ENCODE measurements around the gene UBR3.

The UBR3 gene

DNA sequence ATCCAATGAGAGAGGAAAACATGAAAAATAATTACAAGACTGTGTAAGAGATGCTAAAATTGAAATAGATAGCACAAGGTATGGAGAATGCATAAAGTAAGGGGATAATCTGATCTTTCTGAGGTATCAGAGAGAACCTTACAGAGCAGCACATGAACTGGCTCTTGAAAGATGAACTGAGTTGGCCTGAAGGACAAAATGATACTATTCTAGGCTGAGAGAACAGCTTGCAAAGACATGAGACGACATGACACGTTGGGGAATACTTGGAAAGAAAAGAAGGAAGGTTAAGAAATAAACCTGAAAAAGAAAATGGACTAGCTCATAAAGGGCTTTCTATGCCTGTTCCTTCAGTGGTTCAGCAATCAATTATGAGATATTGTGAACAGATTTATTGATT, 198.0 kb downstream of the UBR3 start:
- Histone ChIP-seq H3K36me3 (ENCODE audit: insufficient read depth, low read length) (no peaks in the 10 kb centered on the region), H3K4me3 (ENCODE audit: low read length, poor library complexity, severe bottlenecking) (no peak overlapping the region), H3K9ac (ENCODE audit: low read depth, low read length, poor library complexity, severe bottlenecking) (no peak overlapping the region), H3K9me3 (ENCODE audit: insufficient read depth, low read depth, low read length) (no peaks in the 10 kb centered on the region), H3K9me2 (replicated peaks; ENCODE audit: low read depth, low read length) (no peaks in the 10 kb centered on the region), H3K4me1 (ENCODE audit: insufficient read depth, low read length, poor library complexity, severe bottlenecking) (no peaks in the 10 kb centered on the region), H2AFZ (ENCODE audit: low read length) (no peak overlapping the region), H3K27me3 (ENCODE audit: insufficient read depth, low read length, poor library complexity, severe bottlenecking) (no peaks in the 10 kb centered on the region), H3K4me2 (ENCODE audit: low read depth, low read length, poor library complexity, severe bottlenecking) (no peak overlapping the region), H4K20me1 (ENCODE audit: insufficient read depth, low read length, poor library complexity, severe bottlenecking) (no peaks in the 10 kb centered on the region), H3K79me2 (ENCODE audit: insufficient read depth, low read length) (no peaks in the 10 kb centered on the region), H3F3A (ENCODE audit: low read depth) (no peaks in the 10 kb centered on the region)
- TF ChIP-seq EZH2phosphoT487 (IDR thresholded peaks at IDR 0.05; ENCODE audit: borderline replicate concordance) = no peak
- TF ChIP-seq, protein P1, sequence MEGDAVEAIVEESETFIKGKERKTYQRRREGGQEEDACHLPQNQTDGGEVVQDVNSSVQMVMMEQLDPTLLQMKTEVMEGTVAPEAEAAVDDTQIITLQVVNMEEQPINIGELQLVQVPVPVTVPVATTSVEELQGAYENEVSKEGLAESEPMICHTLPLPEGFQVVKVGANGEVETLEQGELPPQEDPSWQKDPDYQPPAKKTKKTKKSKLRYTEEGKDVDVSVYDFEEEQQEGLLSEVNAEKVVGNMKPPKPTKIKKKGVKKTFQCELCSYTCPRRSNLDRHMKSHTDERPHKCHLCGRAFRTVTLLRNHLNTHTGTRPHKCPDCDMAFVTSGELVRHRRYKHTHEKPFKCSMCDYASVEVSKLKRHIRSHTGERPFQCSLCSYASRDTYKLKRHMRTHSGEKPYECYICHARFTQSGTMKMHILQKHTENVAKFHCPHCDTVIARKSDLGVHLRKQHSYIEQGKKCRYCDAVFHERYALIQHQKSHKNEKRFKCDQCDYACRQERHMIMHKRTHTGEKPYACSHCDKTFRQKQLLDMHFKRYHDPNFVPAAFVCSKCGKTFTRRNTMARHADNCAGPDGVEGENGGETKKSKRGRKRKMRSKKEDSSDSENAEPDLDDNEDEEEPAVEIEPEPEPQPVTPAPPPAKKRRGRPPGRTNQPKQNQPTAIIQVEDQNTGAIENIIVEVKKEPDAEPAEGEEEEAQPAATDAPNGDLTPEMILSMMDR (conservative IDR thresholded peaks at IDR 0.05; ENCODE audit: low read length) = no peak

DNA sequence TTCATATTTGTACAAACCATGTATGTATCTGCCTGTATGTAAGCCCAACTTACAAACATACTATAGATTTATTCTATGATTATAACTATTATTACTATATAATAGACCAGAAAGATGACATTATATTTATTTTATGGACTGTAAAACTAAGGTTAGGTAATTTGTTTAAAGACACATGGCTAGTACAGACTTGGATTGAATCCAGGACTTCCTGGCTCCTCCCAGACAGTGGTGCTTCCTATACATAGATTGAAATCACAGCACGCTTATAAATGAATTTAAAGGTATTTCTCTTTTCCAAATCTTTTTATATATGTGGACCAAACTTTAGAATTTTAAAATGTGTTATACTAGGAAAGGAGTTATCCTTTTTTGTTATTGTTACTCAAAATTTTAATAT, 199.1 kb downstream of the UBR3 start:
- H3K27me3 ChIP-seq (ENCODE audit: insufficient read depth, low read length, poor library complexity, severe bottlenecking) = no peaks in the 10 kb centered on the region
- H2AFZ ChIP-seq (ENCODE audit: low read length) = no peak overlapping the region
- no peaks in the 10 kb centered on the region for H3K79me2 ChIP-seq (ENCODE audit: insufficient read depth, low read length)
- TF ChIP-seq EZH2phosphoT487 (IDR thresholded peaks at IDR 0.05; ENCODE audit: borderline replicate concordance) = no peak
- TF ChIP-seq, protein P1 (conservative IDR thresholded peaks at IDR 0.05; ENCODE audit: low read length) = no peak
- H3F3A ChIP-seq (ENCODE audit: low read depth) = no peaks in the 10 kb centered on the region
- H3K9me2 ChIP-seq (replicated peaks; ENCODE audit: low read depth, low read length) = no peaks in the 10 kb centered on the region
- no peaks in the 10 kb centered on the region for H3K9me3 ChIP-seq (ENCODE audit: insufficient read depth, low read depth, low read length)
- H3K4me2 ChIP-seq (ENCODE audit: low read depth, low read length, poor library complexity, severe bottlenecking) = no peak overlapping the region
- no peaks in the 10 kb centered on the region for H4K20me1 ChIP-seq (ENCODE audit: insufficient read depth, low read length, poor library complexity, severe bottlenecking)
- H3K36me3 ChIP-seq (ENCODE audit: insufficient read depth, low read length) = no peaks in the 10 kb centered on the region
- no peak overlapping the region for H3K9ac ChIP-seq (ENCODE audit: low read depth, low read length, poor library complexity, severe bottlenecking)
- H3K4me1 ChIP-seq (ENCODE audit: insufficient read depth, low read length, poor library complexity, severe bottlenecking) = no peaks in the 10 kb centered on the region
- no peak overlapping the region for H3K4me3 ChIP-seq (ENCODE audit: low read length, poor library complexity, severe bottlenecking)

DNA sequence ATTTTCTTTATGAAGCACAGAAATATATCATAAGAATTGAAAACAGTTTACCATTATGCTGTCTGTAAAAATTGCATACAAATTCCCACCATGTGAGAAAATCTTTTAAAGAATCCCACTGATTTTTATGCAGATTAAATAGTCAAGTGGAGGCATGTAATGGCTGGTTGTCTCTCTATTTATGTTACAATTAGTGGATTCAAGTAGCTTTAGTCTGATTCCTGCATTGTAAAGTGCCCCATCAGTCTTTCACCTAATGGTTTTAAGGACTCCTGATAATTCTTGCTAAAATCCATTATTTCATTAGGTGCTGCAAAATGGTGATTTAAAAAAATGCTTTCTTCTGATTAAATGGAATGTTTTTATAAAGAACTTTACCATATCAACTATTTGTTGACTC, 202.3 kb downstream of the UBR3 start:
- H4K20me1 ChIP-seq (ENCODE audit: insufficient read depth, low read length, poor library complexity, severe bottlenecking) = no peaks in the 10 kb centered on the region
- H3K36me3 ChIP-seq (ENCODE audit: insufficient read depth, low read length) = no peaks in the 10 kb centered on the region; the same call in 1 of the 2 replicates
- no peak overlapping the region for H3K4me3 ChIP-seq (ENCODE audit: low read length, poor library complexity, severe bottlenecking)
- H3K4me1 ChIP-seq (ENCODE audit: insufficient read depth, low read length, poor library complexity, severe bottlenecking) = no peaks in the 10 kb centered on the region
- TF ChIP-seq, protein P1 (conservative IDR thresholded peaks at IDR 0.05; ENCODE audit: low read length) = no peak
- no peak for TF ChIP-seq EZH2phosphoT487 (IDR thresholded peaks at IDR 0.05; ENCODE audit: borderline replicate concordance)
- H3K79me2 ChIP-seq (ENCODE audit: insufficient read depth, low read length) = no peaks in the 10 kb centered on the region
- no peak overlapping the region for H3K9ac ChIP-seq (ENCODE audit: low read depth, low read length, poor library complexity, severe bottlenecking)
- no peaks in the 10 kb centered on the region for H3F3A ChIP-seq (ENCODE audit: low read depth)
- H3K27me3 ChIP-seq (ENCODE audit: insufficient read depth, low read length, poor library complexity, severe bottlenecking) = no peaks in the 10 kb centered on the region
- no peak overlapping the region for H2AFZ ChIP-seq (ENCODE audit: low read length)
- H3K9me3 ChIP-seq (ENCODE audit: insufficient read depth, low read depth, low read length) = no peaks in the 10 kb centered on the region
- H3K9me2 ChIP-seq (replicated peaks; ENCODE audit: low read depth, low read length) = no peaks in the 10 kb centered on the region
- no peak overlapping the region for H3K4me2 ChIP-seq (ENCODE audit: low read depth, low read length, poor library complexity, severe bottlenecking)

Data from Loucy (cell line).